HUES48 (cell line): ENCODE data around the gene UGT1A9.
"Not testable (repeated sequence)": the region's sequence is repeated elsewhere in the genome, so short reads cannot be mapped to it uniquely, and the experiment has no call there.

ENCODE experiments used
- H3K27ac ChIP-seq: one replicate; pipeline ENCODE4 v1.7.0; 2013; ENCODE audit warnings: low read depth, low read length, inconsistent platforms
- H3K27me3 ChIP-seq: 2 replicates; pipeline ENCODE4 v1.6.1; 2013; ENCODE audit warnings: mild to moderate bottlenecking, low read length; ENCODE audit not compliant: control insufficient read depth, insufficient read depth
- H3K36me3 ChIP-seq: 2 replicates; pipeline ENCODE4 v1.6.1; 2013; ENCODE audit warnings: low read length; ENCODE audit not compliant: control insufficient read depth, insufficient read depth
- H3K4me1 ChIP-seq: 2 replicates; pipeline ENCODE4 v1.6.1; 2013; ENCODE audit warnings: mild to moderate bottlenecking, low read length; ENCODE audit not compliant: control insufficient read depth, insufficient read depth
- H3K4me3 ChIP-seq: 2 replicates; pipeline ENCODE4 v1.5.1; 2013; ENCODE audit warnings: mild to moderate bottlenecking, low read depth, low read length
- H3K9ac ChIP-seq: 2 replicates; pipeline ENCODE4 v1.6.1; 2013; ENCODE audit warnings: mild to moderate bottlenecking, low read depth, low read length, moderate library complexity
- H3K9me3 ChIP-seq: 2 replicates; pipeline ENCODE4 v1.6.1; 2013; ENCODE audit warnings: low read length; ENCODE audit not compliant: control insufficient read depth, insufficient read depth

Gene UGT1A9

DNA sequence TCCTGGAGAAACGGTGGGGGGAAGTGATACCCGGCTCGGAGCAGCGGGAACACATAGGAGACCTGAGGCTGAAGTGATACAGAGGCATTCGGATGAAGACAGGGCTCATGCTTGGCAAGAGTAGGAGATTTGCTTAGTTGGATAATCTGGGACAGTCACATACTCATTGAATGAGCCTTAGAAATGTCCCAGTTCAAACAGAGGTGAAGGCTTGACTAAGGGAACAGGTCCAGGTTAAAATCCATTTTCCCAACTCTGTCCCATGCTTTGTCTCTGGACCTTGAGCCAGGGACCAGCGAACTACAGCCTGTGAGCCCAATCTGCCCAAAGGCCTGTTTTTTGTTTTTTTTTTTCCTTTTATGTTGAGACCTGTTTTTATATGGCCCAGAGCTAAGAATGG lies 22.3 kb downstream of the UGT1A9 start:
- Histone ChIP-seq H3K27ac (no peak overlapping the region), H3K9ac (no peak overlapping the region), H3K4me1 (peaks cover 1% of the 10 kb centered on the region; the same call in 1 of the 2 replicates), H3K36me3 (no peaks in the 10 kb centered on the region), H3K4me3 (no peak overlapping the region), H3K9me3 (no peaks in the 10 kb centered on the region), H3K27me3 (no peaks in the 10 kb centered on the region)

DNA sequence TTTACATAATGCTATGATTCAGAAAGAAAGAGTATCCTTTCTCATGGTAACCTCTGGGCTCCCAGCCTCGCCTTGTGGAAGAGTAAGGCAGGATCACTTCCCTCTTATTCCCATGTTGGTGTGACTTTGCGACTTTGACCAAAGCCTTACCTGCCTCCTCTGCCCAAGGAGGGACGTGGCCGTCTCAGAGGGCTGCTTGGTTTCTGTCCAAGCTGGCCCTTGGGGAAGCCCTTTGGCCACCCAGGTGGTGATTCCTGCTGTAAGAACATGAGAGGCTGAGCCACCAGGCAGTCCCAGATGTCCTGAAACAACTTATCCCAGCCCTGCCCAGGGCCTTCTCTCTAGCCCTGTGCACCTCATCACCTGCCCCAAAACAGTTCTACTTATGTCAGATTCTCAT lies 27.0 kb downstream of the UGT1A9 start:
- Histone ChIP-seq H3K4me3 (no peak overlapping the region), H3K9me3 (no peaks in the 10 kb centered on the region), H3K4me1 (peaks cover 8% of the 10 kb centered on the region), H3K9ac (no peak overlapping the region), H3K27me3 (no peaks in the 10 kb centered on the region), H3K36me3 (no peaks in the 10 kb centered on the region), H3K27ac (no peak overlapping the region)

DNA sequence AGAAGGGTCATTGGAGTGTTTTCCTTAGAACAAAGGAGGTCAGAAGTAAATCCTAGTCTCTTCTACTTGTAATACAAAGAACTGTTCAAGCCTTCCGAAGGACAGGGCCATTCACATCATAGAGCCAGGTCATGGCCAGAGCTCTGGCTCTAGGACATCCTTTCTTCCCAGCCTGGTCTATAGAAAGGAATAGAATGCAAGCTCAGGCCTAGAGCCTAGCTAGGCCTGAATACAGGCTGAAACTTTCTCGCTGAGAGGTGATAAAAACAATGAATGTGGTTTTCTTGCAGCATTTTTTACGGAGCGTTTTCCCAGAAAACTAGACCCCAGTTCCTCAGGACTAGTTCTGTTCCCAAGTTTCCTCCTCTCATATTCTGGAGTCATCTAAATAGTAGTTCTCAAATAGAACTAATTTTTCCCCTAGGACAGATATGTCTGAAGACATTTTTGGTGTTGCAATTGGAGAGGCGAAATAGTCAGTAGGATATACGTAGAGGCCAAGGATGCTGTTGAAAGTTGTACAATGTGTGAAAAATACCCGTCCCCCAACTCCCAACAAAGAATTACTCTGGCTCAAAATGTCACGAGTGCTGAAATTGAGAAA lies 27.8 kb downstream of the UGT1A9 start:
- Histone ChIP-seq H3K4me3 (no peak overlapping the region), H3K36me3 (no peaks in the 10 kb centered on the region), H3K4me1 (peaks cover 8% of the 10 kb centered on the region), H3K9me3 (no peaks in the 10 kb centered on the region), H3K27ac (peak overlapping the region; percentile 60), H3K27me3 (no peaks in the 10 kb centered on the region), H3K9ac (peak overlapping the region; percentile 35; the same call in 1 of the 2 replicates)

DNA sequence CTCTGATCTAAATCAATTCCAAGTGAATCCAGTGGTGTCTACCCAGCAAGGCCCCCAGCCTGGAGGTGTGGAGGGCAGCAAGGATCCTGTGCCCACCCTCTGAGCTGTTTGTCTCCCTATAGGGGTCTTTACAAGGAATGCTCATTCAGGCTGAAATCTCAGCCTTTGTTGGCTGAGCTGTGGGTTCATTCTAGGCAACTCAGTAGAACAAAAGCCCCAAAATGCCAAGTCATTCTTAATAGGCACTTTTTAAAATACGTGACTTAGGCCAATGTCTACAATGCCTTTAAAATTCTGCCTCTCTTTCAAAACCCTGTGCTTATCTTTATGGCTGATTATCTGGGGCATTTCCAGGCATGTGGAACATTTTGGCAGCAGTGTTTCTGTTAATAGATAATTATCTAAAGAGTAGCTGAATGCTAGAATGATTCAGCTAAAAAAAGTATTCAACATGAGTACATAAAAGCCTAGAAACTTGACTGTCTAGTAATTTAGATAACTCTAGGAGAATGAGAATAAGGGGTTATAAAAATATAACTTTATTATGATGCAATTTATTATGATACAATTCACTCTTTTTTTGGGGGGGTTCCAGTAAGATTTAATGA lies 28.4 kb downstream of the UGT1A9 start:
- H3K27me3 ChIP-seq: no peaks in the 10 kb centered on the region
- peak overlapping the region; percentile 60 for H3K27ac ChIP-seq
- no peaks in the 10 kb centered on the region for H3K9me3 ChIP-seq
- peaks cover 8% of the 10 kb centered on the region for H3K4me1 ChIP-seq
- H3K36me3 ChIP-seq: no peaks in the 10 kb centered on the region
- peak overlapping the region; percentile 35; the same call in 1 of the 2 replicates for H3K9ac ChIP-seq
- no peak overlapping the region for H3K4me3 ChIP-seq

DNA sequence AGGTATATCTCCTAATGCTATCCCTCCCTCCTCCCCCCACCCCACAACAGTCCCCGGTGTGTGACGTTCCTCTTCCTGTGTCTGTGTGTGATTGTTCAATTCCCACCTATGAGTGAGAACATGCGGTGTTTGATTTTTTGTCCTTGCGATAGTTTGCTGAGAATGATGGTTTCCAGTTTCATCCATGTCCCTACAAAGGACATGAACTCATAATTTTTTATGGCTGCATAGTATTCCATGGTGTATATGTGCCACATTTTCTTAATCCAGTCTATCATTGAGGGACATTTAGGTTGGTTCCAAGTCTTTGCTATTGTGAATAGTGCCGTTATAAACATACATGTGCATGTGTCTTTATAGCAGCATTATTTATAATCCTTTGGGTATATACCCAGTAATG lies 29.1 kb downstream of the UGT1A9 start:
- not testable (repeated sequence) for H3K9ac ChIP-seq, H3K4me3 ChIP-seq, H3K4me1 ChIP-seq, H3K36me3 ChIP-seq, H3K27me3 ChIP-seq, H3K27ac ChIP-seq, H3K9me3 ChIP-seq

DNA sequence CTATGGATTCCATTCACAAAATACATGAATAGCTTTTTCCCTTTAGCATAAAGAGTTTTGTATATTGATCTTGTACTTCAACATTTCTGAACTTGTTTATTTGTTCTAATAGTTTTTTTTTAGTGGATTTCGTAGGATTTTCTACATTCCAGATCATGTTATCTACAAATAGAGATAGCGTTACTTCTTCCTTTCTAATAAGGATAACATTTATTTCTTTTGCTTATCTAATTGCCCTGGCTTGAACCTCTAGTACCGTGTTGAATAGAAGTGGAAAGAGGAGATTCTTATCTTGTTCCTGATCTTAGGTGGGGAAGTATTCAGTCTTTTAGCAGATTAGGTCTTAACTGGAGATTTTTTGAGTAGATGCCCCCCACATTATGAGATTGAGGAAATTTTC lies 30.5 kb downstream of the UGT1A9 start:
- Histone ChIP-seq H3K4me1 (peaks cover 8% of the 10 kb centered on the region), H3K4me3 (no peak overlapping the region), H3K9me3 (no peaks in the 10 kb centered on the region), H3K9ac (no peak overlapping the region), H3K36me3 (no peaks in the 10 kb centered on the region), H3K27ac (no peak overlapping the region), H3K27me3 (no peaks in the 10 kb centered on the region)

DNA sequence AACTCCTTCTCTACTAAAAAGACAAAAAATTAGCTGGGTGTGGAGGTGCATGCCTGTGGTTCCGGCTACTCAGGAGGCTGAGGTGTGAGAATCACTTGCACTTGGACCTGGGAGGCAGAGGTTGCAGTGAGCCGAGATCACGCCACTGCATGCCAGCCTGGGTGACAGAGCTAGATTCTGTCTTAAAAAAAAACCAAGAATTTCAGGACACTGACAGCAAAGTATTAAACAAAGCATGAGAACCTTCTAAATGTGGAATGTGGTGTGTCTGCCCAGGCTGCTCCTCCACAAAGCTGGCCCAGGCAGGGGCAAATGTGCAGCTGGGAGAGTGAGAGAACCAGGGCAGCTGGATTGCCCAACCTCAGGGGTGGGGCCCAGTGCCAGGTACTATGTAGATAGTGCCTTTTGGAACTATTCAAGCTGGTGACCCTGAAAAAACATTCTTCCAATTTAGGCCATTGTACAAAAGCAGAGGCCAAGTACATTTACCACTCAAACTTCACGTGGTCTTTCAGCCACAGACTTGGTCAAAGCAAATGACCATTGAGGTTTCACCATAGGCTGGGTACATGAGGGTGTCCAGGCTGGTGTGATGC lies 34.3 kb downstream of the UGT1A9 start:
- H3K27me3 ChIP-seq: no peaks in the 10 kb centered on the region
- H3K27ac ChIP-seq: no peak overlapping the region
- no peaks in the 10 kb centered on the region for H3K4me1 ChIP-seq
- H3K9me3 ChIP-seq: no peaks in the 10 kb centered on the region
- H3K4me3 ChIP-seq: no peak overlapping the region
- H3K36me3 ChIP-seq: no peaks in the 10 kb centered on the region
- no peak overlapping the region for H3K9ac ChIP-seq

DNA sequence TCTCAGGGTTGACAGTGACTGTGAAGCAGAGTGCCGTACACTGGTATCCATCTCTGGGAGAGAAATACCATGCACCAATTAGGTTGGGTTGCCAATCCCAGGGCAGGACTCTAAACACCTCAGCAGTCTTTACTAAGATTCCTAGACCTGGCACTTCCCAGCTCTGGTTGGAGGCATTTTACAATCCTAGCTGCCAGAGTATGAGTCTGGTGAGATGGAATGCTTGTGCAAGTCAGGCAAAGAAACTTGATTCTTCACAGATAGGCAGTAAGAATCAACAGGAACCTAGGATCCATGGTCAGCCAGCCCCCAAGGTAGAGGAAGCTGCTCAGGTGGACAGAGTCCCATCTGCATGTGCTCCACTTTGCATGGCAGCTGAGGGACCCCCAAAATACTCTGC lies 35.0 kb downstream of the UGT1A9 start:
- Histone ChIP-seq H3K36me3 (no peaks in the 10 kb centered on the region), H3K27me3 (no peaks in the 10 kb centered on the region), H3K4me3 (no peak overlapping the region), H3K9ac (no peak overlapping the region), H3K27ac (no peak overlapping the region), H3K9me3 (no peaks in the 10 kb centered on the region), H3K4me1 (no peaks in the 10 kb centered on the region)

DNA sequence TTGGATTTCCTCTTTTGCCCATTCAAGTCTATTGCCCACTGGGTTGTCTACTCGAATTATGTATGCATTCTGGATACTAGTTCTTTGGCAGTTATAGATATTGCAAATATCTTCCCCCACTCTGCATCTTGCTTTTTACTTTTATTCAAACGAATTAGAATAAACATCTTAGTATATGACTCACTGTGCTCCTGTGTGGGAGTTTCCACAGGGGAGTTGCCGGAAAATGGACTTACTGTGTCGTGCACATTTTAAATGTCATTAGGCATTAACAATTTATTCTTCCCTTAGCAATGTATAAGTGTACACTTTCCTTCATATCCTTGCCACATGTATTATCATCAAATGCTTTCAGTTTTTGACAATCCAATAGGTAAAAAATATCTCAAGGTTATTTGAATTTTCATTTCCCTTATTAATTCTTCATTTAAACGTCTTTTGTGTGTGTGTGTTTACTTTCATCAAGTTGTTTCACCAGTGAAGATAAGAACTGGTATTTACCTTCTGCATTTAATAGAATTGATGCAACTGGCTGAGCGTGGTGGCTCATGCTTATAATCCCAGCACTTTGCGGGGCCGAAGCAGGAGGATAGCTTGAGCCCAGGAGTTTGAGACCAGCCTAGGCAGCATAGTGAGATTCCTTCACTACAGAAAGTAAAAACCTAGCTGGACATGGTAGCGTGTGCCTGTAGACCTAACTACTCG lies 36.4 kb downstream of the UGT1A9 start:
- H3K4me3 ChIP-seq: no peak overlapping the region
- H3K36me3 ChIP-seq: no peaks in the 10 kb centered on the region
- H3K9me3 ChIP-seq: no peaks in the 10 kb centered on the region
- H3K27ac ChIP-seq: no peak overlapping the region
- no peaks in the 10 kb centered on the region for H3K27me3 ChIP-seq
- no peak overlapping the region for H3K9ac ChIP-seq
- no peaks in the 10 kb centered on the region for H3K4me1 ChIP-seq

DNA sequence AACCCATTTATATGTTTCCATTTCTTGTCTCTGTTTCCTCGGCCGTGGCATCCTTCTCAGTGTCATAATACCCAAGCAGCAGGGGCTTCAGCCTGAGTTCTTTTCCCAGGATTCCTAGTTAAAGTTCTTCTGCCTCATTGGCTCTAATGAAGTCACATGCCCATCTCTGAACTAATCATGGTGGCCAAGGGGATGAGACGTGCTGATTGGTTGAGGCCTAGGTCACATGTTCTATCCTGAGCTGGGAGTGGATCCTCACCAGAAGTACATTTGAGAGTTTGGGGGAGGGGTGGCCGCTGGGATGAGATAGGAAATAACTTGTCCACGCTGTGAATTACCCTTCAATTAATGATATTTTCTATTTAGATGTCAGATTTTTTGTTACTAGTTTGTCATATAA lies 37.2 kb downstream of the UGT1A9 start:
- no peaks in the 10 kb centered on the region for H3K36me3 ChIP-seq
- no peaks in the 10 kb centered on the region for H3K9me3 ChIP-seq
- no peak overlapping the region for H3K9ac ChIP-seq
- H3K4me3 ChIP-seq: no peak overlapping the region
- H3K27ac ChIP-seq: no peak overlapping the region
- H3K27me3 ChIP-seq: no peaks in the 10 kb centered on the region
- no peaks in the 10 kb centered on the region for H3K4me1 ChIP-seq
